HepG2 (cell line): Measurements from ENCODE around the gene SPAG5. TPM values are rescaled to one million over a fixed set of nuclear protein-coding genes. Genes with fewer than 3 reads are reported as not detected.

ENCODE experiments used
- ATAC-seq: fragments of 200-7000 bp; cut with Tn5 transposase; 3 replicates; pipeline ENCODE4 v1.9.1; 2020; ENCODE audit warnings: mild to moderate bottlenecking, moderate library complexity
- BruUV-seq: library from RNA; stranded (reverse); fragments of 400-500 nt; replicated peaks from 2 replicates; lab custom pipeline; 2021; lab: Mats Ljungman, UMichigan
- CTCF ChIA-PET: fragments of 300-600 bp; formaldehyde crosslinking; extraction: SDS; loops from one replicate; lab custom pipeline; 2021; ENCODE audit warnings: low total read pairs, inconsistent platforms, low intra/inter-chr PET ratio; lab: Yijun Ruan, JAX
- POLR2A ChIA-PET: fragments of 350-600 bp; sonication (Branson Sonifier 250); formaldehyde crosslinking; loops from one replicate; lab custom pipeline; 2020; ENCODE audit warnings: antibody characterized with exemption, inconsistent platforms; lab: Yijun Ruan, JAX
- DNase-seq: peaks from one replicate; pipeline ENCODE4 v3.0.0-alpha.2; 2015; ENCODE audit warnings: low spot score
- FAIRE-seq: peaks from 3 replicates; lab custom pipeline; 2011; peaks lifted over from hg19 to GRCh38; lab: Jason Lieb, UNC
- H2AFZ ChIP-seq: one replicate; pipeline ENCODE4 v1.6.1; 2011; ENCODE audit warnings: low read length, inconsistent platforms
- H3K27ac ChIP-seq: fragments of 300-600 bp; 3 replicates; pipeline ENCODE4 v1.8.0; 2011; ENCODE audit warnings: mixed run types, mild to moderate bottlenecking, mixed read lengths, low read length, inconsistent platforms; ENCODE audit not compliant: insufficient read depth; ENCODE audit errors: extremely low read length
- H3K27me3 ChIP-seq, 2 experiments: fragments of 200-600 bp in 1 of 2; 2 replicates in 1 of 2; 3 replicates in 1 of 2; pipeline versions ENCODE4 v1.6.0 to v1.8.0; 2011; ENCODE audit warnings: low read length in 2 of 2, mild to moderate bottlenecking in 2 of 2, moderate library complexity in 2 of 2, inconsistent platforms in 1 of 2; ENCODE audit not compliant: insufficient read depth in 2 of 2, control insufficient read depth in 1 of 2
- H3K36me3 ChIP-seq, 2 experiments: fragments of 200-600 bp in 1 of 2; replicated peaks in 1 of 2; 2 replicates in 1 of 2; 3 replicates in 1 of 2; pipeline versions ENCODE4 v1.5.1 to v1.8.0; 2011; ENCODE audit warnings: low read length in 2 of 2, inconsistent platforms in 1 of 2; ENCODE audit not compliant: insufficient read depth in 2 of 2, control insufficient read depth in 1 of 2
- H3K4me1 ChIP-seq: 2 replicates; pipeline ENCODE4 v1.5.1; 2012; ENCODE audit warnings: low read length, inconsistent platforms; ENCODE audit not compliant: insufficient read depth
- H3K4me2 ChIP-seq: 2 replicates; pipeline ENCODE4 v1.6.0; 2011; ENCODE audit warnings: low read depth, low read length, inconsistent platforms
- H3K4me3 ChIP-seq, 3 experiments: fragments of 200-600 bp in 1 of 3; sonication (generic), shearing (Covaris generic) in 1 of 3; replicated peaks in 1 of 3; 2 replicates each; pipeline ENCODE4 v1.5.1; 2011 to 2016; ENCODE audit warnings: low read length in 3 of 3, inconsistent platforms in 2 of 3, low read depth in 2 of 3, mild to moderate bottlenecking in 2 of 3, control low read depth in 1 of 3, mixed read lengths in 1 of 3; ENCODE audit not compliant: insufficient read depth in 1 of 3
- H3K79me2 ChIP-seq: one replicate; pipeline ENCODE4 v1.6.1; 2011; ENCODE audit warnings: low read length, inconsistent platforms; ENCODE audit not compliant: insufficient read depth
- H3K9ac ChIP-seq: 2 replicates; pipeline ENCODE4 v1.6.0; 2011; ENCODE audit warnings: mild to moderate bottlenecking, low read depth, low read length, inconsistent platforms; ENCODE audit not compliant: insufficient read depth
- H3K9me3 ChIP-seq: 2 replicates; pipeline ENCODE4 v1.5.1; 2012; ENCODE audit warnings: mild to moderate bottlenecking, low read length
- H4K20me1 ChIP-seq: 2 replicates; pipeline ENCODE4 v1.6.0; 2011; ENCODE audit warnings: inconsistent platforms, mild to moderate bottlenecking, low read length, moderate library complexity; ENCODE audit not compliant: insufficient read depth
- JUNB ChIP-seq: sonication (generic); formaldehyde crosslinking; IDR thresholded peaks from 2 replicates; pipeline ENCODE4 v1.8.0; 2022; ENCODE audit warnings: missing genetic modification reagents, mild to moderate bottlenecking, borderline replicate concordance
- THRA ChIP-seq: sonication (generic); formaldehyde crosslinking; IDR thresholded peaks from 2 replicates; pipeline ENCODE4 v1.4.0; 2020; ENCODE audit warnings: missing genetic modification reagents, borderline replicate concordance
- TOPORS ChIP-seq: sonication (generic); formaldehyde crosslinking; IDR thresholded peaks from 2 replicates; pipeline ENCODE4 v1.8.0; 2023; ENCODE audit warnings: mild to moderate bottlenecking, missing genetic modification reagents
- ZFY ChIP-seq: sonication (generic); formaldehyde crosslinking; IDR thresholded peaks from 2 replicates; pipeline ENCODE4 v1.4.0; 2020; ENCODE audit warnings: missing genetic modification reagents
- ZMAT5 ChIP-seq: sonication (generic); formaldehyde crosslinking; IDR thresholded peaks from 2 replicates; pipeline ENCODE4 v1.5.0; 2020; ENCODE audit warnings: mild to moderate bottlenecking, low read depth, missing genetic modification reagents, borderline replicate concordance
- ZNF562 ChIP-seq: sonication (generic); formaldehyde crosslinking; IDR thresholded peaks from 2 replicates; pipeline ENCODE4 v1.8.0; 2022; ENCODE audit warnings: missing genetic modification reagents, borderline replicate concordance
- WGBS: methylation state at CpG from one replicate; pipeline ENCODE4 v1.1.6; 2017; ENCODE audit warnings: low lambda C conversion rate; 5-methylcytosine and 5-hydroxymethylcytosine counted together
- in situ Hi-C: cut with HindIII; loops from 2 replicates; pipeline ENCODE4 v1.10.0; 2017; ENCODE audit warnings: low pct_unique_long_range_greater_than_20kb; ENCODE audit not compliant: extremely low pct_ligation_motif_present
- intact Hi-C: fragments of 100-400 bp; cut with micrococcal nuclease; formaldehyde crosslinking; loops from one replicate; pipeline ENCODE4 v1.10.0; 2022; ENCODE audit not compliant: unreplicated experiment
- polyA plus RNA-seq, 8 experiments: library from polyadenylated mRNA; depleted of rRNA in 3 of 8; stranded (reverse) in 7 of 8; unstranded in 1 of 8; fragments of >200 nt; fragmentation: Illumina TruSeq in 4 of 8; extraction: Trizol in 4 of 8; gene quantifications; 2 replicates each; pipeline versions ENCODE4 v1.2.1 to v1.2.3, GENCODE V29; 2011 to 2016; ENCODE audit warnings: low read depth in 4 of 8, missing spikeins in 1 of 8, mixed read lengths in 1 of 8; ENCODE audit not compliant: insufficient read depth in 1 of 8
- total RNA-seq, 5 experiments: library from RNA; depleted of rRNA; stranded (reverse); fragments of >200 nt; fragmentation: Illumina TruSeq; extraction: Trizol; gene quantifications; 2 replicates each; pipeline ENCODE4 v1.2.3, GENCODE V29; 2016; ENCODE audit warnings: low read depth in 1 of 5
- TF ChIP-seq, protein P1 (sequence below): sonication (generic); formaldehyde crosslinking; IDR thresholded peaks from 2 replicates; pipeline ENCODE4 v1.5.0; 2020; ENCODE audit warnings: mild to moderate bottlenecking, missing genetic modification reagents

Gene SPAG5
- total and polyA plus RNA-seq, 2 of the 13 experiments (the other 11 are each of a cell fraction or from before 2014, with no cell fraction given) = 41.4 to 98.0 TPM

DNA sequence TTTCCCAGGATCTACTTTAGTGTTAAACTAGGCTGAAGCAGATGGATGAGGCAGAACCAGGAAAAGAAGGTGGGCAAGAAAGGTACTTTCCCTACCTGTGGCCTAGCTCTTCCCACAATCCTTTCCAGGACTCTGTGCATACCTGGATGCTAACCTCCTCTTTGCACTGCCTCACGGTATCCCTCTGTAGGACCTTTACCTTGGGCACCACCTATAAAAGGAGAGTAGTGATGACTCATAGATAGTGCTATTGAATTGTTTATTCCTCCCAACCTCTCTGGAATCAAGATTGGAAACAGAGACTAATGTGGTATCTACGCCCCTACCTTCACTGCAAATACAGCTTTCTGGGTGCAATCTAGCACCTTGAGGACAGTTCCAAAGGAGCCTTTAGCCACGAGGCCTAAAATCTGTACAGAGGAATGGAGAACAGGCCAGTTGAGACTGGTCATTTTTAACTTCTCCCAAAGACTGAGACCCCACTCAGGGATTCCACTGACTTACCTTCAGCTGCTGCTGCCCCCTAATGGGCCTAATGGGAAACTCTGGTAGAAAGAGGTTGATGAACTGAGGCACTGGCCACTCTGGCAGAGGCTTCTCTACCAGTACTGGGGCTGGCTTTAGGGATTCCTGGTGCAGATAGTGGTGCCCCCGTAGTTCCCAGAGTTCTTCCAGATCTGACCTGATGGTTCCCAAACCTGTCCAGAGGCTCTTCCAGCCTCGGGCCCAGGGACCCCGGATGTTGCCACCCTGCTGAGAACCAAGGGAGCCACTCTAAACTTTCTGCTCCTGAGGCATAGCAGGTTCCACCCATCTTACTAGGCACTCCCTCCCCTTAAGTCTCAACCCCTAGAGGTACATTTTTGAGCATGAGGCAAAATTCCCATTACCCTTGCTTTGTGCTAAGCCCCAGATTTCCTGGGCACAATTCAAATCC, 14.4 kb upstream of the SPAG5 start (continued):
- TF ChIP-seq ZNF562 (no peak), ZFY (CRISPR knock-in tag) (no peak), THRA (CRISPR knock-in tag) (no peak)
- TF ChIP-seq, protein P1, sequence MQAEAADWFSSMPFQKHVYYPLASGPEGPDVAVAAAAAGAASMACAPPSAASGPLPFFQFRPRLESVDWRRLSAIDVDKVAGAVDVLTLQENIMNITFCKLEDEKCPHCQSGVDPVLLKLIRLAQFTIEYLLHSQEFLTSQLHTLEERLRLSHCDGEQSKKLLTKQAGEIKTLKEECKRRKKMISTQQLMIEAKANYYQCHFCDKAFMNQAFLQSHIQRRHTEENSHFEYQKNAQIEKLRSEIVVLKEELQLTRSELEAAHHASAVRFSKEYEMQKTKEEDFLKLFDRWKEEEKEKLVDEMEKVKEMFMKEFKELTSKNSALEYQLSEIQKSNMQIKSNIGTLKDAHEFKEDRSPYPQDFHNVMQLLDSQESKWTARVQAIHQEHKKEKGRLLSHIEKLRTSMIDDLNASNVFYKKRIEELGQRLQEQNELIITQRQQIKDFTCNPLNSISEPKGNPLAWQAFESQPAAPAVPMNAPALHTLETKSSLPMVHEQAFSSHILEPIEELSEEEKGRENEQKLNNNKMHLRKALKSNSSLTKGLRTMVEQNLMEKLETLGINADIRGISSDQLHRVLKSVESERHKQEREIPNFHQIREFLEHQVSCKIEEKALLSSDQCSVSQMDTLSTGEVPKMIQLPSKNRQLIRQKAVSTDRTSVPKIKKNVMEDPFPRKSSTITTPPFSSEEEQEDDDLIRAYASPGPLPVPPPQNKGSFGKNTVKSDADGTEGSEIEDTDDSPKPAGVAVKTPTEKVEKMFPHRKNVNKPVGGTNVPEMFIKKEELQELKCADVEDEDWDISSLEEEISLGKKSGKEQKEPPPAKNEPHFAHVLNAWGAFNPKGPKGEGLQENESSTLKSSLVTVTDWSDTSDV = no peak

- no TSS peak for BruUV-seq
- no peaks in the 10 kb centered on the region for H3K9me3 ChIP-seq
- H3K36me3 ChIP-seq = peaks cover 27 to 45% of the 10 kb centered on the region in 2 experiments; a peak in 4 of 5 replicates
- H3K4me3 ChIP-seq = no peak overlapping the region
- H4K20me1 ChIP-seq = no peaks in the 10 kb centered on the region
- H3K4me1 ChIP-seq = no peaks in the 10 kb centered on the region
- no peak for TF ChIP-seq JUNB (CRISPR knock-in tag)
- no peak for TF ChIP-seq ZMAT5 (CRISPR knock-in tag)
- no peak for TF ChIP-seq TOPORS (CRISPR knock-in tag)
- intact Hi-C loops = loop anchor here (2.0 kb wide), 1 partner anchor 64 kb away; no protein-coding TSS in a partner anchor
- no peak for DNase-seq
- no peak for FAIRE-seq
- ChIA-PET POLR2A (interaction anchor here (1.4 to 1.6 kb wide), 2 partner anchors 12 to 13 kb away, joined by 3 to 5 read pairs; no protein-coding TSS in a partner anchor), CTCF (no interaction called here)
- H3K4me2 ChIP-seq = no peak overlapping the region
- H3K27ac ChIP-seq = no peak overlapping the region
- H2AFZ ChIP-seq = no peak overlapping the region
- no peak for ATAC-seq
- in situ Hi-C loops = loop anchor here (5.0 kb wide), 1 partner anchor 120 kb away; no protein-coding TSS in a partner anchor
- H3K27me3 ChIP-seq = no peaks in the 10 kb centered on the region
- 89% methylated on average over 2 of the region's 2 CpGs for WGBS
- no peaks in the 10 kb centered on the region for H3K79me2 ChIP-seq
- H3K9ac ChIP-seq = no peak overlapping the region
Measured at GRCh38 chr17:28612531-28612930, 13.7 kb upstream of the SPAG5 start.
